ENCODE measurements around the gene MIPOL1. TPM values are rescaled to one million over a fixed set of nuclear protein-coding genes. Genes with fewer than 3 reads are reported as not detected.

Gene MIPOL1
- total RNA-seq, 6 experiments from 2014 or later: 3.0 to 5.7 (median 4.0) TPM

DNA sequence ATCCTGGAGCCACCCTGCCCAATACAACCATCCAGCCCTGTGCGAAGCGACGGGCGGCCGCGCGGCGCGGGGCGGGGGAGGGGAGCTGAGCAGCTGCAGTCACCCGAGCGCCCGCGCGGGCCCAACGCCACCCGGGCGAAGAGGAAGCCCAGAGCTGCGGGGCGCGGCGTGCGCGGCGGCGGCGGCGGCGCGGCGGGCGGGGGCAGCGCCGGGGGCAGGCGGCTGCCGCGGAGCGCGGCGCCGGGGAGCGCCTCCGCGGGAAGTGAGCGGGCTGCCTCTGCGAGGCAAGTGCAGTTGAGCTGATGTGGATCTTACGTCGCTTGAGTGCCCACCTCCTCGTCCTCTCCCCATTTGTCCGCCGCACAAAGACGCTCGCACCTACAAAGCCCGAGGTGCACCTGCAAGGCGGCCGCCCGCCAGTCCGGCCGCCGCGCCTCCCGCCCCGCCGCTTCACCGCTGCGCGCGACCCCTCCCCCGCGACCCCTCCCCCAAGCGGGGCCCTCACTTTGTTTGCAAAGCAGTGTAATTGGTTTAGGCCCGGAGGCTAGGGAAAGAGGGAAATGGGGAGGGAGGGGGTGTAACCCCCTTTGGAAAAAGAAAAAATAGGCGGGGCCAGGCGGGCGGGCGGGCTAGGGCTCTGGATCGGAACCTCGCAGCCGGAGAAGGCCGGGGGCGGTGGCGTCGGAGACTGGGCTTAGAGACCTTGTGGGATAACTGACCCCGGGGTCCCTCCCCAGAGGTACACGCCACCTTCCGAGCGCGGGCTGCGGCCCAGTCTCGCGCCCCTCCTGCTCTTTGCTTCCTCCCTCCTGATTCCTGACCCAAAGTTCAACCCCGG lies 397.5 kb downstream of the MIPOL1 start, which contains the start of the genes FOXA1 and TTC6:
Gene FOXA1, minus strand, starts transcription at position 279 of the 838 bp plus-strand sequence. Its CDS starts 277 bp downstream, at position 2.
Gene TTC6, plus strand, starts transcription at position 659 of the 838 bp plus-strand sequence. CDS start 26,436 bp downstream, outside the sequence.
- peak; percentile 60 for TF ChIP-seq POLR2A (IDR thresholded peaks at IDR 0.05)
- no peak for TF ChIP-seq CTCF (IDR thresholded peaks at IDR 0.05)
- ATAC-seq (peak; percentile 24 to 56 (median 46)), DNase-seq (peak; percentile 76 to 88 (median 87))
- Histone ChIP-seq H3K4me3 (peak within 1 kb of the TSS; percentile 59 to 85 (median 65)), H3K4me1 (peaks cover 0 to 7% (median 3%) of the 10 kb centered on the region in 4 donors), H3K27ac (peak within 1 kb of the TSS; percentile 88 to 97 (median 93)), H3K36me3 (no peaks in the 10 kb centered on the region), H3K27me3 (no peaks in the 10 kb centered on the region), H3K9me3 (no peaks in the 10 kb centered on the region)
- intact Hi-C loops (cut with DNase I): loop anchor here in 1 of 2 donors (5.0 kb wide), 1 partner anchor 348 kb away; no protein-coding TSS in a partner anchor
- 0% methylated on average over 12 of the region's 92 CpGs for WGBS (ENCODE audit: insufficient coverage, low coverage, low lambda C conversion rate, missing lambda C conversion rate)

DNA sequence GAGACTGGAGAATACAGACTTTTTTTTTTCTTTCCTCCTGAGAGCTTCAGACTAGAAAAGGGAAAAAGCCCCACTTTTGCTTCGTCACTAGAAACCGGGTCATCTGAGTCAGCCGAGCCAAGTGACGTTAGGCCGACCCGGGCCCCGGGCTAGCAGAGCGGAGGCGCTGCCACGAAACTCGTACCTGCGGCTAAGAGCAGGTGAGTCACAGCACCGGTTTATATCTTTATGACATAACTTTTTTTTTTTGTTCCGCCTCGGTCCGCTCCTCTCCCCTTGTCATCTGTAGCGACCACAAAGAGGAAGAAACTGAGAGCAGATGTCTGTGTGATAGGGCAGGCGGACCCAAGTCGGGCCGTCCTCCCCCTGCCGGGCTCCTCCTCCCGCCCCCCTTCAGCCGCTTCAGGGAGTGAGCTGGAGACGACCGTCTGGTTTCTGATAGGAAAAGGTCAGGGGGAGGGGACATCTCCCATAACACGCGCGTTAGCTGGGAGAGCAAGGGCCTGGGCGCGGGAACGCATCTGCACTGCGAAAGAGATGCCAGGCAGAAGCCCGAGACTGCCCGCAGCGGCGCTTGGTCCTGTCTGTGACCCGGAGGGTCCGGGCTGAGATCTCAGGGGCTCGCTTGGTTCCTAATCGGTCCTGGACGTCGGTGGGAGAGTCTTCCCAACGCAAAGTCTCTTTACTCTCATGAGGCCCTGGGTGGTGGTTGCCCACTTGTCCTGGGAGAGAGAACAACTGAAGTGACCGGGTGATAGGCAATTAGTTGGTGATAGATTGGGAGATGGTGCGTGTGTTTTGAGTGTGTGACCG lies 398.3 kb downstream of the MIPOL1 start:
- peak; percentile 62 to 83 (median 70) for ATAC-seq
- no peaks in the 10 kb centered on the region for H3K9me3 ChIP-seq
- H3K4me1 ChIP-seq: peaks cover 0 to 15% (median 7%) of the 10 kb centered on the region in 4 donors
- H3K4me3 ChIP-seq: peak overlapping the region; percentile 59 to 85 (median 65)
- peak overlapping the region; percentile 88 to 97 (median 91) for H3K27ac ChIP-seq
- intact Hi-C loops (cut with DNase I): no loop called here
- H3K36me3 ChIP-seq: no peaks in the 10 kb centered on the region
- H3K27me3 ChIP-seq: no peaks in the 10 kb centered on the region
- TF ChIP-seq POLR2A (IDR thresholded peaks at IDR 0.05) (peak; percentile 52), CTCF (IDR thresholded peaks at IDR 0.05) (no peak)
- WGBS (ENCODE audit: insufficient coverage, low coverage, low lambda C conversion rate, missing lambda C conversion rate): 1% methylated on average over 37 of the region's 46 CpGs
- peak; percentile 88 to 94 (median 93) for DNase-seq

GRCh38 chr14:37596790-37597472 lies 399.2 kb downstream of the MIPOL1 start:
- H3K9me3 ChIP-seq: no peaks in the 10 kb centered on the region
- intact Hi-C loops (cut with DNase I): no loop called here
- H3K4me1 ChIP-seq: peaks cover 0 to 24% (median 11%) of the 10 kb centered on the region in 4 donors
- peak overlapping the region in 1 of 3 donors; percentile 65 for H3K4me3 ChIP-seq
- H3K36me3 ChIP-seq: no peaks in the 10 kb centered on the region
- H3K27me3 ChIP-seq: no peaks in the 10 kb centered on the region
- DNase-seq (no peak), ATAC-seq (no peak)
- WGBS (ENCODE audit: insufficient coverage, low coverage, low lambda C conversion rate, missing lambda C conversion rate): 41% methylated on average over 7 of the region's 7 CpGs
- H3K27ac ChIP-seq: peak overlapping the region in 2 of 3 donors; percentile 91 to 97
- TF ChIP-seq POLR2A (IDR thresholded peaks at IDR 0.05) (no peak), CTCF (IDR thresholded peaks at IDR 0.05) (no peak)

DNA sequence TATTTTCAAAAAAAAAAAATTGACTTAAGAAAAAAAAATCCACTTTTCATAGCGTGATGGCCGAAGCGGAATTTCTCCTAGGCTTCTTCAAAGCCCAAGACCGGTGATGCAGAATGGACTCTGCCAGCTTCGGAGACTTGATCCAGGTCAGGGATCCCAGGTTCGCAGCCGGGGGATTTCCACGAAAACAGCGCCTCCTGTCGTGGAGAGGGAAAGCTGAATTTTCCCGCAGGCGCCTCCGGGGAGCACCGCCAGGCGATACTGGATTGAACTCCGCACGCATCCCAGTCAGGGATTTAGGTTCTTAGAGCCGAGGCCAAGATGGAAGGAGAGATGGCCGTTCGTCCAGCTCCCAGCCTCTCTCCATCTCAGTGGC lies 399.8 kb downstream of the MIPOL1 start:
- no peak for ATAC-seq
- Histone ChIP-seq H3K4me3 (no peak overlapping the region), H3K27ac (no peak overlapping the region), H3K27me3 (no peaks in the 10 kb centered on the region), H3K4me1 (peaks cover 0 to 30% (median 14%) of the 10 kb centered on the region in 4 donors), H3K36me3 (no peaks in the 10 kb centered on the region), H3K9me3 (no peaks in the 10 kb centered on the region)
- TF ChIP-seq CTCF (IDR thresholded peaks at IDR 0.05): no peak
- no peak for TF ChIP-seq POLR2A (IDR thresholded peaks at IDR 0.05)
- DNase-seq: no peak
- intact Hi-C loops (cut with DNase I): no loop called here
- 46% methylated on average over 9 of the region's 20 CpGs for WGBS (ENCODE audit: insufficient coverage, low coverage, low lambda C conversion rate, missing lambda C conversion rate)
